ENCODE results near the gene ZNF669.

- TF ChIP-seq EZH2phosphoT487 (IDR thresholded peaks at IDR 0.05) = no peak
- TF ChIP-seq, protein P1, sequence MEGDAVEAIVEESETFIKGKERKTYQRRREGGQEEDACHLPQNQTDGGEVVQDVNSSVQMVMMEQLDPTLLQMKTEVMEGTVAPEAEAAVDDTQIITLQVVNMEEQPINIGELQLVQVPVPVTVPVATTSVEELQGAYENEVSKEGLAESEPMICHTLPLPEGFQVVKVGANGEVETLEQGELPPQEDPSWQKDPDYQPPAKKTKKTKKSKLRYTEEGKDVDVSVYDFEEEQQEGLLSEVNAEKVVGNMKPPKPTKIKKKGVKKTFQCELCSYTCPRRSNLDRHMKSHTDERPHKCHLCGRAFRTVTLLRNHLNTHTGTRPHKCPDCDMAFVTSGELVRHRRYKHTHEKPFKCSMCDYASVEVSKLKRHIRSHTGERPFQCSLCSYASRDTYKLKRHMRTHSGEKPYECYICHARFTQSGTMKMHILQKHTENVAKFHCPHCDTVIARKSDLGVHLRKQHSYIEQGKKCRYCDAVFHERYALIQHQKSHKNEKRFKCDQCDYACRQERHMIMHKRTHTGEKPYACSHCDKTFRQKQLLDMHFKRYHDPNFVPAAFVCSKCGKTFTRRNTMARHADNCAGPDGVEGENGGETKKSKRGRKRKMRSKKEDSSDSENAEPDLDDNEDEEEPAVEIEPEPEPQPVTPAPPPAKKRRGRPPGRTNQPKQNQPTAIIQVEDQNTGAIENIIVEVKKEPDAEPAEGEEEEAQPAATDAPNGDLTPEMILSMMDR (IDR thresholded peaks at IDR 0.05) = no peak
- TF ChIP-seq EZH2 (IDR thresholded peaks at IDR 0.05) = no peak
Observed at GRCh38 chr1:247147781-247148180, 43.6 kb upstream of the ZNF669 start.
